ENCODE results near the gene ARHGEF9.

DNA sequence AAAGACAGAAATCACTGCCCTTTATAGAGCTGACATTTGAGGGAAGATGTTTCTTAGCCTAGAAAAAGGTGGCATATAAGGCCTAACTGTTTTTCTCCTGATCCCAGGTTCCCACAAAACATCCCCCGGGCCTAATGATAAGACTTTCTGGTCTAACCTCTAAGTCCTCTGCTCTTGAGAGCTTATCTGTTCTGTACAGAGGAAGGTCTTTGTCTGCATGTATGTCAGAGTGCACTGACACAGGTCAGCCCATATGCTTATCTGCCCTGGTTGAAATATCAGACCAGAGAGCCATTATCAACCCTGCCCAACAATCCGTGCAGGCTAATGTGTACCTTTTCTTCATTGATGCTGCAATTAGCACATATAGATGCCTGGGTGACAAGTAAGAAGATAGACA lies 76.2 kb downstream of the ARHGEF9 start:
- TF ChIP-seq, protein P1, sequence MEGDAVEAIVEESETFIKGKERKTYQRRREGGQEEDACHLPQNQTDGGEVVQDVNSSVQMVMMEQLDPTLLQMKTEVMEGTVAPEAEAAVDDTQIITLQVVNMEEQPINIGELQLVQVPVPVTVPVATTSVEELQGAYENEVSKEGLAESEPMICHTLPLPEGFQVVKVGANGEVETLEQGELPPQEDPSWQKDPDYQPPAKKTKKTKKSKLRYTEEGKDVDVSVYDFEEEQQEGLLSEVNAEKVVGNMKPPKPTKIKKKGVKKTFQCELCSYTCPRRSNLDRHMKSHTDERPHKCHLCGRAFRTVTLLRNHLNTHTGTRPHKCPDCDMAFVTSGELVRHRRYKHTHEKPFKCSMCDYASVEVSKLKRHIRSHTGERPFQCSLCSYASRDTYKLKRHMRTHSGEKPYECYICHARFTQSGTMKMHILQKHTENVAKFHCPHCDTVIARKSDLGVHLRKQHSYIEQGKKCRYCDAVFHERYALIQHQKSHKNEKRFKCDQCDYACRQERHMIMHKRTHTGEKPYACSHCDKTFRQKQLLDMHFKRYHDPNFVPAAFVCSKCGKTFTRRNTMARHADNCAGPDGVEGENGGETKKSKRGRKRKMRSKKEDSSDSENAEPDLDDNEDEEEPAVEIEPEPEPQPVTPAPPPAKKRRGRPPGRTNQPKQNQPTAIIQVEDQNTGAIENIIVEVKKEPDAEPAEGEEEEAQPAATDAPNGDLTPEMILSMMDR (IDR thresholded peaks at IDR 0.05; ENCODE audit: low read length) = no peak
- no peak for TF ChIP-seq EZH2phosphoT487 (IDR thresholded peaks at IDR 0.05; ENCODE audit: low read length)
